Spleen (tissue), 7 donors: ENCODE data around the gene DCAF6.

Experiments
- CTCF ChIP-seq, 11 experiments: fragments of 200-600 bp in 7 of 11; fragments of 450-650 bp in 4 of 11; sonication (generic) in 4 of 11; IDR thresholded peaks in 8 of 11; conservative IDR thresholded peaks in 3 of 11; 1 replicate in 7 of 11; 2 replicates in 4 of 11; pipeline versions ENCODE4 v1.4.0 to v1.8.0; 2016 to 2021; ENCODE audit warnings: antibody characterized with exemption in 11 of 11, inconsistent platforms in 4 of 11, mild to moderate bottlenecking in 1 of 11
- POLR2AphosphoS5 ChIP-seq, 3 donors: sonication (generic); formaldehyde crosslinking; IDR thresholded peaks; one replicate each; pipeline ENCODE4 v1.5.1; 2017; ENCODE audit warnings: antibody characterized with exemption in 3 of 3
- donor health status: DM: no; HTN: no; CAD: no; lungs with moderate emphysema.
- donor health status: DM: no; HTN: no; CAD: no.
- donor health status: DM: no; HTN: no; CAD: no.

DNA sequence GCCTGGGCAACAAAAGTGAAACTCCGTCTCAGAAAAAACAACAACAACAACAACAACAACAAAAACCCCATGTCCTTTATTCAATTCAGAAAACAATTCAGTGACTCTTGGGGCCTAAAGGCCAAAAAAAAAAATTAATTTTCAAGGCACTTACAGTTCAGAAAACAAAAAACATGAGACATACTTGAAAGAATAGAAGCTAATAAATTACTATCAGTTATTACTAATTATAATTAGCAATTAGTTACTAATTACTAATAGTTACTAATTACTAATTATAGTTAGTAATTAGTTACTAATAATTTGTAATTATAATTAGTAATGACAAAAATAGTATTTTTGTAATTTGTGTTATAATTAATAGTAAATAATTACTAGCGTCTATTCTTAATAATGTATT is 57.2 kb downstream of the DCAF6 start:
- TF ChIP-seq CTCF (IDR thresholded peaks at IDR 0.05 in 8 of 11, conservative IDR thresholded peaks at IDR 0.05 in 3 of 11) = no peak
- no peak for TF ChIP-seq POLR2AphosphoS5 (IDR thresholded peaks at IDR 0.05)
